MM.1S (cell line): ENCODE measurements around the gene SAP30BP.

Experiments used
- EZH2 ChIP-seq: fragments of 300-600 bp; sonication (generic); optimal IDR thresholded peaks from 2 replicates; pipeline ENCODE3; 2017; ENCODE audit warnings: low read depth, mild to moderate bottlenecking, antibody characterized with exemption, low read length, mixed read lengths
- EZH2phosphoT487 ChIP-seq: fragments of 300-600 bp; sonication (generic); IDR thresholded peaks from 2 replicates; pipeline ENCODE4 v1.6.1; 2018; ENCODE audit warnings: antibody characterized with exemption, low read length
- TF ChIP-seq, protein P1 (sequence below): fragments of 300-600 bp; sonication (generic); IDR thresholded peaks from 2 replicates; pipeline ENCODE4 v1.5.1; 2016; ENCODE audit warnings: antibody characterized with exemption, low read length, mixed read lengths

DNA sequence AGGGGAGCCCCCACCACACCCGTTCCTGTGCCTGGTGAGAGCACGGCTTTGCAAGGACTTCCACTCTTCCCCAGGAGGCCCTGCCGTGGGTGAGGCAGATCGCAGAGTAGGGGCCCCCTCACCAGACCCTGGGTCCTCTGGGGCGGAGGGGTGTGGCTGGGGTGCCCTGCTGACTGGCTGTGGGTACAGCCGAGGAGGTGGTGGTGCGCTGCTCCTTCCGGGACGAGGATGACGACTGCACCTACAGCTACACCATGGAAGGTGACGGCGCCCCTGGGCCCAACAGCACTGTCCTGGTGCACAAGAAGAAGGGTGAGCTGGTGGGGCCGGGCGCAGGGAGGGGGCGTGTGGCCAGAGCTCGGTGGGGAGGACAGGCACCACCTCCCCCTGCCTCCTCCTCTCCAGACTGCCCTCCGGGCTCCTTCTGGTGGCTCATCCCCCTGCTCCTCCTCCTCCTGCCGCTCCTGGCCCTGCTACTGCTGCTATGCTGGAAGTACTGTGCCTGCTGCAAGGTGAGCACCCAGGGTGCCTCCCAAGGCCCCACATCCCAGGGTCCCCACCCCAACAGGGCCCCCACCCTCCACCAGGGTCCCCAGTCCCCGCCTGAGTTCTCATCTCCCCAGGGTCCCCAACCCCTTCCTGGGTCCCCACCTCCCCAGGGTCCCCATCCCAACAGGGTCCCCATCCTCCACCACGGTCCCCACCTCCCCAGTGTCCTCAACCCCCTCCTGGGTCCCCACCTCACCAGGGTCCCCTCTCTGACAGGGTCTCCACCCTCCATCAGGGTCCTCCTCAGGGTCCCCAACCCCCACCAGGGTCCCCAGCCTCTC, 70.2 kb downstream of the SAP30BP start:
- TF ChIP-seq, protein P1, sequence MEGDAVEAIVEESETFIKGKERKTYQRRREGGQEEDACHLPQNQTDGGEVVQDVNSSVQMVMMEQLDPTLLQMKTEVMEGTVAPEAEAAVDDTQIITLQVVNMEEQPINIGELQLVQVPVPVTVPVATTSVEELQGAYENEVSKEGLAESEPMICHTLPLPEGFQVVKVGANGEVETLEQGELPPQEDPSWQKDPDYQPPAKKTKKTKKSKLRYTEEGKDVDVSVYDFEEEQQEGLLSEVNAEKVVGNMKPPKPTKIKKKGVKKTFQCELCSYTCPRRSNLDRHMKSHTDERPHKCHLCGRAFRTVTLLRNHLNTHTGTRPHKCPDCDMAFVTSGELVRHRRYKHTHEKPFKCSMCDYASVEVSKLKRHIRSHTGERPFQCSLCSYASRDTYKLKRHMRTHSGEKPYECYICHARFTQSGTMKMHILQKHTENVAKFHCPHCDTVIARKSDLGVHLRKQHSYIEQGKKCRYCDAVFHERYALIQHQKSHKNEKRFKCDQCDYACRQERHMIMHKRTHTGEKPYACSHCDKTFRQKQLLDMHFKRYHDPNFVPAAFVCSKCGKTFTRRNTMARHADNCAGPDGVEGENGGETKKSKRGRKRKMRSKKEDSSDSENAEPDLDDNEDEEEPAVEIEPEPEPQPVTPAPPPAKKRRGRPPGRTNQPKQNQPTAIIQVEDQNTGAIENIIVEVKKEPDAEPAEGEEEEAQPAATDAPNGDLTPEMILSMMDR: no peak
- TF ChIP-seq EZH2: no peak
- no peak for TF ChIP-seq EZH2phosphoT487
